Fibroblast of skin of abdomen (primary cell): ENCODE results near the gene GLRX2. TPM values are rescaled to one million over a fixed set of nuclear protein-coding genes. Genes with fewer than 3 reads are reported as not detected.
A peak's percentile ranks its signal among the peaks of the same experiment; 100 is the strongest.
"Not testable (repeated sequence)": the region's sequence is repeated elsewhere in the genome, so short reads cannot be mapped to it uniquely, and the experiment has no call there.

Experiments
- DNase-seq: peaks from one replicate; pipeline ENCODE4 v3.0.0-alpha.2; 2013
- polyA plus RNA-seq, 2 experiments: library from polyadenylated mRNA; unstranded; fragments of 120-200 nt; gene quantifications; one replicate each; pipeline ENCODE4 v1.2.1, GENCODE V29; 2013; ENCODE audit not compliant: insufficient read length in 2 of 2

GLRX2 gene, protein sequence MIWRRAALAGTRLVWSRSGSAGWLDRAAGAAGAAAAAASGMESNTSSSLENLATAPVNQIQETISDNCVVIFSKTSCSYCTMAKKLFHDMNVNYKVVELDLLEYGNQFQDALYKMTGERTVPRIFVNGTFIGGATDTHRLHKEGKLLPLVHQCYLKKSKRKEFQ
- 23.9 TPM for polyA plus RNA-seq (2013, experiment 1 of 2; ENCODE audit: insufficient read length)
- polyA plus RNA-seq (2013, experiment 2 of 2; ENCODE audit: insufficient read length), result 21.9 TPM

DNA sequence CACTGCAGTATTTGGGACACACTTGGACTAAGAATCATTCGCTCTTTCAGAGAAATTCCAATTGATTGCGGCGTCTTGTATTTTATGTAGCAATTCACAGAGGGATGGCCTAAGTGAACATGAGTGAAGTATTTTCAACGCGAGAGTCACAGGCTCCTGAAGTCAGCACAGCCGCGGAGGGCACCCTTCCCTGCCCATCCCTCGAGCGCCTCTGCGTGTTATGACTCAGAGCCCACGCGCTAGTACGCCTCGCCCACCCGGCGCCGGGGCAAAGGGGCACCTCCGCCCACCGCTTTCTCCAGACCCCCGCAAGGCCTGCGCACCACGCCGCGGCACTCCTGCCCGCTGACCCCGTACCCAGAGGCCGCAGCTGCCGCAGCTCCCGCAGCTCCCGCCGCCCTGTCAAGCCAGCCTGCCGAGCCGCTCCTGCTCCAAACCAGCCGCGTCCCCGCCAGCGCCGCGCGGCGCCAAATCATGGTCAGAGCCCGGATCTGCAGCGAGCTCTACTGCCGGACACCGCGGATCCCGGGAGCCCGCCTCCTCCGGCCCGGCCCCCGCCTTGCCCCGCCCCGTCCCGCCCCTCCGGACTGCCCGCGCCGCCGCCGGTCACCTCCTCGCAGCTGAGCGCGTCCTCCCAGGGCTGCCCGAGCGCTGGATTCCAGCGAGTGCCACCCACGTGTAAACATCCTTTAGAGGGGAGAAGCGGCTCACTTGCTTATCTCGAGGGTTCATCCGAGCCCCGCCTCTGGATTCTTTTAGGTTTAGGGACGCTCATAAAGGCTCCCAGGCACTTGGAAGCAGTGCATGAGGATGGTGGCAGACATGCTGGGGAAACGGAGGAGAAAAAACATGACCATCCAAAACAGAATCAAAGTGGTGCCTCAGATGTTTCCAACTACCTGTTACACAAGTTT lies at the start of gene GLRX2:
Gene GLRX2 (minus strand): TSS at position 508 of the 914 bp plus-strand sequence. CDS start 32 bp downstream, at position 476.
- peak; percentile 86 for DNase-seq

DNA sequence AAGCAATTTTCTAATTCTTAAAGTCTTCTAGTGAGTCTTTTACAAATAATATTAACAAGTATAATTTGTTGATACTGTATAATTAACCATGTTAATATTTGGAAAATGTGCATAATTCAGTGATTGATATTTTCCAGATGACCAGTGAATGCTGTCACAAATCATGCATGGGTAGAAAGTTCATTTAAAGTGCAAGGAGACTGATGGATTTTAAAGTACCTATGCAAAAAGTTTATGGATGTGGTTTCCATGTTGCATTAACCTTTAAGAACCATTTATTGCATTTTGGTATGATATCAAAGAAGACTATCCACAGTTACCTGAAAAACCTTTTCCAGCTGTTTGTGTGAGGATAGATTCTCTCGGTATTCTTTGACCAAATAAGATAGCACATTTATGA lies 39.8 kb upstream of the GLRX2 start:
- DNase-seq, result no peak

DNA sequence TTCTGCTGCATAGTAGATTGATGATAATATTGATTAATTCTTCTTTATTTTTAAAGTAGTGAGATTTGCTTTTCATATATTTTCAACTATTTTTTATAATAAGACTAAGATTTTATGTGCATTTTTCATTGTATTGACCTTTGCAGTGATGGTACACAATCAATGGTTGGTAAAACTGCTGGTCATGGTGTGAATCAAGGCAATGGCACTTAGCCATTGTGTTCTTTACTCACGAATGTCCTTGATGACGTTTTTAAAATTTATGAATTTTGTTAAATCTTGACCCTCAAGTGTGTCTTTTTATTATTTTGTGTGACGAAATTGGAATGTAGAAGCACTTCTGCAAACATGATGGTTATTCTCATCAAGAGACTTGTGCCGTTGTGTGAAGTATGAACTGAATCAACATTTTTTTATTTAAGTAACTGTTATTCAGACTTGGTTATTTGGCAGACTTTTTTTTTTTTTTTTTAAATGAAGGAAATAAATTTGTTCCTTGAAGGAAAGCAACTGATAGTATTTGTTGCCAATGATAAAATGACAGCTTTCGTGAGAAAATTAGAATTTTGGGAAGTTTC lies 39.2 kb upstream of the GLRX2 start:
- no peak for DNase-seq

DNA sequence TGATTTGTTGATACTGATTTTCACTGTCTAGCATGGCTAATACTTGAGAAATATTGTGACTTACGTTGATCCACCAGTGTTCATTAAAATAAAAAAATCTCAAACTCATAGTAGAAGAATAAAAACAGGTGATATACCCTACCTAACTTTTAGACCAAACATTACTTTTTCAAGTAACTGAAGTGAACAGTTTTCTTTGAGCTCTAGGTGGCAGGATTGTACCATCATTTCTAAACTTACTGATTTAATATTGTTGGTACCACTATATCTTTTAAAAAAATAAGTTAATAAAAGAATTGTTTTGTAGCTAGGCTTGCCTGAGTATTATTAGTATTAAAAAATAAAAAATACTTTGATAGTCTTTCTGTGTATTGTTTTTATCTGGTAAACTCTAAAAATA lies 38.1 kb upstream of the GLRX2 start:
- DNase-seq, result no peak

DNA sequence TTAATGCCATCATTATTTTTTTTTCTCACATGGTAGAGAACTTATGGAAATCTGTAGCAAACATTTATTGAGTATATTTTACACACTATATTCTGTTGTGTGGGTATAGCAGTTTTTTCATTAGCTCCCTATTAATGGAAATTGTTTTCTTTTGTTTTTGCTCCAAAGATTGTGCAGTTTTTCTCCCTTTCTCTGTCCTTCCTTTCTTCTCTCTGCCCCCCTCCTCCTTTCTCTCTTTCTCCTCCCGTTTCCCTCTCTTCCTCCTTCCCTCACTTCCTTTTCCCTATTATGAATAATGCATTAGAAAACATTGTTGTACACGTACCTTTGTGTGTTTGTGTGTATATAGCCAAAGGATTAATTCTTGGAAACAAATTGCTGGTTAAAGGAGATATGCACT lies 37.2 kb upstream of the GLRX2 start:
- no peak for DNase-seq

DNA sequence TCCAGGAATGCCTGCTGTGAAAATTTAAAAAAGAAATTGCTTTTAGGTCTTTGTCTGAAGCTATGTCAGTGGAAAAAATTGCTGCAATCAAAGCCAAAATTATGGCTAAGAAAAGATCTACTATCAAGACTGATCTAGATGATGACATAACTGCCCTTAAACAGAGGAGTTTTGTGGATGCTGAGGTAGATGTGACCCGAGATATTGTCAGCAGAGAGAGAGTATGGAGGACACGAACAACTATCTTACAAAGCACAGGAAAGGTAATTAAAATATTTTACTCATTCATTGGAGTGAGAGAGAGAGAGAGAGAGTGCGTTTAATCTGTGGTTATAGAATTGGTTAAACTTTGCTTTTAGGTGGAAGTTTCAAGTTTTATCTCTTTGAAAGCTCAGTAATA lies 36.6 kb upstream of the GLRX2 start:
- no peak for DNase-seq

DNA sequence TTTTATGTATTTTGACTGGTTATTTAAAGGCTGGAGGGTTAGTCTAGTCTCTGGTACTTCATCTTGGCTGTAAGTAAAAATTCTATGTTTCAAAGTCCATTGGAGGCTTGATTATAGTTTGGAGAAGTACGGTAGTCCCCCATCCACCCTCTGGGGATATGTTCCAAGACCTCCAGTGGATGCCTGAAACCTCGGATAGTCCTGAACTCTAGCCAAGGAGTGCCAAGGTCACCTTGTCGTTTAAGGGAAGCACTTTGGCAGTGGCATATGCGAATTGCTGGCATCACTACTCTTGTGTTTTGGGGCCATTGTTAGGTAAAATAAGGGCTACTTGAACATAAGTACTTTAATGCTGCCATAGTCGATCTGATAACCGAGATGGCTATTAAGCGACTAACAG lies 35.0 kb upstream of the GLRX2 start:
- DNase-seq, result no peak

DNA sequence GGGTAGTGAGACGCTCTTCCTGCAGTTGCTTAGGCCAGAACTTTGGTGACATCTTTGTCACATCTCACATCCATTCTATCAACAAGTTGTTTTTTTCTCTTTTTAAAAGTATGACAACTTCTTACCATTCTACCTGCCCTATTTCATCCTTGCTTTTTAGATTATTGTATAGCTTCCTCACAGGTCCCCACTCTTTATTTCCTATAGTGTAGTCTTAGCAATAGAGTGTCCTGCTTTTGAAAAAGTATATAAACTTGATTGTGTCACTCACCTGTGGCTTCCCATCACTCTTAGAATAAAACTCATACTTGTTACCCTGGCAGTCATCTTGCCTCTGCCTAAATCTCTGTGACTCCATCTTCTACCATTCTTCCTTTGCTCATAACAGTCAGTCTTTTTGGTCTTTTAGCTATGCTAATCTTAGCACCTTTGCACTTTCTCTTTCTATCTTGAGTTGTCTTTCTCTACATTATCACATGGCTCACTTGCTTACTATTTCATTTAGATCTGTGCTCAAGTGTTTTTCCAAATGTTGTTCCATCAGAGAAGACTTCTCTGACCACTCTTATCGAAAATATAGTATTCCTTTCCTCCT lies 26.1 kb upstream of the GLRX2 start:
- DNase-seq, result no peak

DNA sequence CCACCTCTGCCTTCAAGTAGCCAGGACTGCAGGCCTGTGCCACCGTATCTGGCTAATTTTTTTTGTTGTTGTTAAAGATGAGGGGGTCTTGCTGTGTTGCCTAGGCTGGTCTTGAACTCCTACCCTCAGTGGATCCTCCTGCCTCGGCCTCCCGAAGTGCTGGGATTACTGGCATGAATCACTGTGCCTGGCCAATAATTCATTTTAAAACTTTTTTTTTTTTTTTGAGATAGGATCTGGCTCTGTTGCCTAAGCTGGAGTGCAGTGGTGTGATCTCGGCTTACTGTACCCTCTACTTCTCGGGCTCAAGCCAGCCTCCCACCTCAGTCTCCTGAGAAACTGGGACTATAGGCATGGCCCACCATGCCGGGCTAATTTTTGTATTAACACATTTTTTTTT lies 20.2 kb upstream of the GLRX2 start:
- no peak for DNase-seq

DNA sequence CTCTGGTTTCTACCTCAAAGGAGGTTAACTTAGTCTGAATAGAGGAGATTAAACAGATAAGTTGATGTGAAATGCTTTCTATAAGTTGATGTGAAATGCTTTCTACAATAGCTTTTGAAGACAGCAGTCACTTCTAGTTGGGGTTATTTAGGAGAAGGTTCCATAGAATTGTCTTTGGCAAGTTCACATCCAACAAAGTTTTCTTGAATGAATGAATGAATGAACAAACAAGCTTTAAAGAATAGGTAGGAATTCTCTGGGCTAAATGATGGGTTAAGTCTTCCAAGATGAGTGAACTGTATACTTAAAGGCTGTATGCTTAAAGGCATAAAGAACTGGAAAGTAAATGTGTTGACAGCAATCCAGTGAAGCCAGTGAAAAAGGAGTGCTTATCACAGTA lies 18.5 kb upstream of the GLRX2 start:
- DNase-seq, result no peak

DNA sequence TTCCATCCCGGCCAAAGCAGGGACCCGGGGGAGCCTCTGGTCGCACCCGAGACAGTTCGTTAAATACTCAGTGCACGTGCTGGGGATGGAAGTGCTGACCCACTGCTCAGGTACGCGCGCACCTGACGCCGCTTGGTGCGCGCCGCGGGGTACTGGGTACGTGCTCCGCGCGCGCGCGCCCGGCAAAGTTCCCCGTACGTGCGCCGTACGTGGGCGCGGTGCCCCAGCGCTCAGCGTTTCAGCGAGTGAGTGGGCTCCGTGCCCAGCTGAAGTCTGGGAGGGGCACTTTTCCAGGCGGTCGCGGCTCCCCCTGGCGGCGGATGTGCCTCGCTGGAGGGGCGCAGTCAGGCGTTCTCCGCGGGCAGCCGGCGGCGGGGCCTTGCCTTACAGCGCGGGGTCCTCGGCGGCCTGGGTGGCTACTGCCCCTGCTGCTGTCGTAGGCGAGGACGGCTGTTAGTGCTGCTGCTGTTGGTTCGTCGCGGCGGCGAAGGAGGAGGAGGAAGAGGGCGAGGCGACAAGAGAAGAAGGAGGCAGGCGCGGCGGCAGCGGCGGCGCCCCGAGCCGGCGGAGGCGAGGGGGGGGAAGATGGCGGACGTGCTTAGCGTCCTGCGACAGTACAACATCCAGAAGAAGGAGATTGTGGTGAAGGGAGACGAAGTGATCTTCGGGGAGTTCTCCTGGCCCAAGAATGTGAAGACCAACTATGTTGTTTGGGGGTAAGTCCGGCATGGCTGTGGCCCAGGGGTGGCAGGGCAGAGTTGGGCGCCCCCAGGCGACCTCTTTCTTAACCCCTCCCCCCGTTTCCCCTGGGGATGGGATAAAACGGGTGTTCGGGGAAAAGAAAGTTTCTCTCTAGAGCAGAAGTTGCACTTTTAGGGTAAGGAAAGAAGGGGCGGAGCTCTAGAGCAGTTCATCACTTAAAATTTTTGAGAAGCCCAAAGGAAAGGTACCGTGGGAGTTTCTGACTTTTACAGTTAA lies 16.7 kb upstream of the GLRX2 start, which contains the start of gene CDC73:
Gene CDC73 (plus strand): TSS at position 416 of the 978 bp plus-strand sequence. CDS start 170 bp downstream, at position 586.
- peak; percentile 97 for DNase-seq

DNA sequence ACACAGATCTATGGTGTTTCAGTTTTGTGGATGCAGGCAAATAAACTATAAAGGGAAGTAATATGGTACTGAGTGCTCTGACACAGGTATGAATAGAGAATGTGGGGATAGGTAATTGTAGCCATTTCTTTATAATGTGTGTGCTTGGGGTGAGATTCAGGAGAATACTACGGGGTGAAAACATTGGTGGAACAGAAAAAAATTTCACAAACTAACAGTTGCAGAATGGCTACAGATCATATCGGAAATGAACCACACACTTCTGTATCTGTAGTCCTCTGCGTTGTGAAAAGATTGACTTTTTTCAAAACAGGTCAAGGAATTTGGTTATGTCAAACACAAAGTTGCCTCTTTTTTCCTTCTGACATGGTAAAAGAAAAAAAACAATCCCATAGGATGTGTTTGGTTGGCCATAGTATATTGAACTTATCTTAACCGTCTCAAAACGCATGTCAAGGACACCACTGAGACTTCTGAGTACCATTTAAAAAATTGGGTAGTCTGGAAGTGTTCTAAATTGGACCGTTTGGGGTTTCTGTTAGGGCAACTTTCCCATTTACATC lies 15.5 kb upstream of the GLRX2 start:
- DNase-seq, result no peak

DNA sequence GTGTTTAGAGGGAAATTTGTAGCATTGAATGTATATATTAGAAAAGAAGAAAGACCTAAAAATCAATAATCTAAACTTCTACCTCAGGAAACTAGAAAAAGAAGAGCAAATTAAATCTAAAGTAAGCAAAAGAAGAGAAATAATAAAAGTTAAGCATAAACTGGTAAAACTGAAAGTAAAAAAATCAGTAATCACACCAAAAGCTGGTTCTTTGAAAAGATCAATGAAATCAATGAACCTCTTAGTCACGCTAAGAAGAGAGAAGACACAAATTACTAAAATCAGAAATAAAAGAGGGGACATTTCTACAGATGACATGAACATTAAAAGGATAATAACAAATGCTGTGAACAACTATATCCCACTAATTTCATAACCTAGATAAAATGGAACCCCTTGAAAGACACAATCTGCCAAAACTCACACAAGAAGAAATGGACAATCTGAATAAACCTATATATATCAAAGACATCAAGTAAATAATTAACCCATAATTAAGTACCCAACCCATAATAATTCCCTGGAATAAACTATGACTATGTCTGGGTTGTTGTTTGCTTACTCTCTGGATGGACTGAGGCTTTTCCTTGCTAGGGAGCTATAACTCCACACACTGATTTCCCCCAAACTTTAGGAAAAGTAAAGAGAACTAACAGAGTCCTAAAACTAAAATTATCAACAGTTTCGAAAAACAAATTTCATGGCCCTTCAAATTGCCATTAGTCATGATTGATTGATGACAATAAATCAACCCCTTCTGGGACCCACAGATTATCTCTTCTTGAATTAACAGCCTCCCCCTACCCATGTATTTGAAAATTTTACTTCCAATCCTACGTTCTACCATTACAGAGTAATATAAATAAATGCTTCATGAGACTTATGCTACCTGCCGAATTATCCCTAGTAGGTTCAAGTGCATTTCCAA lies 13.9 kb upstream of the GLRX2 start:
- DNase-seq, result no peak

DNA sequence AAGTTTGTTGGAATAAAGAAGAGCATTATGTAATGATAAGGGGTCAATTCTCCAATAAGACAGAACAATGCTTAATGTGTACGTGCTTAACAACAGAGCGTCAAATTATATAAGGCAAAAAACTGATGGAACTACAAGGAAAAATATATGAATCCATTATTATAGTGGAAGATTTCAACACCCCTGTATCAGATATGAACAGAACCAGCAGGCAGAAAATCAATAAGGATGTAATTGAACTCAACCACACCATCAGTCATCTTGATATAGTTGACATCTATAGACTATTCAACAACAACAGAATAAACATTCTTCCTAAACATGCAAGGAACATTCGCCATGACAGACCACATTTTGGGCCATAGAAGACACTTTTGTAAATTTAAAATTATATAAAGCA lies 13.0 kb upstream of the GLRX2 start:
- no peak for DNase-seq

DNA sequence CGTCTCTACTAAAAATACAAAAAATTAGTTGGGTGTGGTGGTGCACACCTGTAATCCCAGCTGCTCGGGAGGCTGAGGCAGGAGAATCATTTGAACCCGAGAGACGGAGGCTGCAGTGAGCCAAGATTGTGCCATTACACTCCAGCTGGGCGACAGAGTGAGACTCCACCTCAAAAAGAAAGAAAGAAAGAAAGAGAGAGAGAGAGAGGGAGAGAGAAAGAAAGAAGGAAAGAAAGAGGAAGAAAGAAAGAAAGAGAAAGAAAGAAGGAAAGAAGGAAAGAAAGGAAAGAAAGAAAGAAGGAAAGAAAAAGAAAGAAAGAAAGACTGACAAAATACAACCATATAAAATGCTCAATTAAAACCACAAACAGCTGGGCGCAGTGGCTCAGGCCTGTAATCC lies 12.0 kb upstream of the GLRX2 start:
- not testable (repeated sequence) for DNase-seq

DNA sequence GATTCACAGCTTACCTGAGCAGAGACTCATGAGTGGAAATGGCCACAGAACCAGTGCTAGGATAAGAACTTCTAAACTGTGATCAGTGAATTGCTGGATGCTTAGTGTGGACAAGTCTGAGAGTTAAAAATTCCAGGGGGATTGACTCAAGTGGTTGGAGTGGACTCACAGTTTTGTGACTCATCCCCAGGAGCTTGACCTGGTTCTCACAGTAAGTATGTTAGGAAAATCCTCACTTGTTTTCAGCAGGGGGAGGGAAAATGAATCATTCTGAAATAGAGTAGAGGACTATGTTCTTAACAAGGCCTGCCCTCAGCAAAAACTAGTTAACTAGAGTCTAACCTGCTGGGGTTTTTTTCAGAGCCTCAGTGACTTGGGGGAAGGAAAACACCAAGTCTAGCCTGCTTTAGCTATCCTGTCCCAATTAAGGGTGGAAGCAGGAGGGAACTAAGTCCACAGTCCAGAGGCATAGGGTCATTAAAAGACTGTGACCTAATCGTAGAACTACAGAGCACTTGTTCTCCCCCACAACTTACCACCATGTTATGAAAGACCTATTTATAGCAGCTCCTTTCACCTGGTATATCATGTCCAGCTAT lies 10.5 kb upstream of the GLRX2 start:
- DNase-seq, result peak; percentile 97

DNA sequence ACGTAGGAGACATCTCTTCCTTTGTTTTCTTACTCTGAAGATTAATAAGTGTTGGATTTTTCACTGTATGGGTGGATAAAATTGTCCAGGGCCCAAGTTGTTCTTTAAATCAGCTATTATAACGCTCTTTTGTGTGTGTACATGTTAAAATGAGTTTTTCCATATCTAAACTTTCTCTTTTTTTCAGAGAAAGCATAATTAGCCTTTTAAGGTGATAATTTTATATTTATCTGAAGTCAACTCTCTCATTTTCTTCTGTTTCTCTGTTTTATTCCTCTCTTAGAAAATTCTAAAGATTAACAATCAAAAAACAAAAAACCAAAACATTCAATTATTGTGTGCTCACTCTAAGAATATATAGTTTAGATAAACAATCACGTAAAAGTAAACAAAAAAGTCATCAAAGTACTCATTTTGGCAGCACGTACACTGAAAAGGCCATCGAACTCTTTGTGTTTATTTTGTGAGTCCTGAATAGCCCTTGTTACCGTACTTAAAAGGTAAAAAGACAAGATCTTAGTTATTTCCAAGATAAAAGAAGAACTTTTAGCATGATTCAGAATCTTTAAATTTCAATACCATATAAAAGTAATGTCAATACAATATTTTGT lies 9.4 kb upstream of the GLRX2 start:
- no peak for DNase-seq

DNA sequence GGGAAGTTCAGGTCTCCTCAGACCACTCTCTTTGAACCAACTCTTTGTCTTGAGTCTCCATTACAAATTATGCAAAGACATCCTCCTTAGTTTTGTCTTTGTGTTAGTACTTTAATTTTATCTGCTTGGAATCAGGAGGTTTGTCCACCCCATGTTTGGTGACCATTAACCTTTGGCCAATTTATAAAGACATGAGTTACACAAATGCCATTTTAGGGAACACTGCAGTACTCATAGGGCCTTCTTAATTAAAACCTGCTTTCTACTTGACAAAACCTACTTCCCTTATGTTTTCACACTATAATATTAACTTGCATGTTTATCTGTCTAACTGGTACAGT lies 8.7 kb upstream of the GLRX2 start:
- DNase-seq, result no peak

DNA sequence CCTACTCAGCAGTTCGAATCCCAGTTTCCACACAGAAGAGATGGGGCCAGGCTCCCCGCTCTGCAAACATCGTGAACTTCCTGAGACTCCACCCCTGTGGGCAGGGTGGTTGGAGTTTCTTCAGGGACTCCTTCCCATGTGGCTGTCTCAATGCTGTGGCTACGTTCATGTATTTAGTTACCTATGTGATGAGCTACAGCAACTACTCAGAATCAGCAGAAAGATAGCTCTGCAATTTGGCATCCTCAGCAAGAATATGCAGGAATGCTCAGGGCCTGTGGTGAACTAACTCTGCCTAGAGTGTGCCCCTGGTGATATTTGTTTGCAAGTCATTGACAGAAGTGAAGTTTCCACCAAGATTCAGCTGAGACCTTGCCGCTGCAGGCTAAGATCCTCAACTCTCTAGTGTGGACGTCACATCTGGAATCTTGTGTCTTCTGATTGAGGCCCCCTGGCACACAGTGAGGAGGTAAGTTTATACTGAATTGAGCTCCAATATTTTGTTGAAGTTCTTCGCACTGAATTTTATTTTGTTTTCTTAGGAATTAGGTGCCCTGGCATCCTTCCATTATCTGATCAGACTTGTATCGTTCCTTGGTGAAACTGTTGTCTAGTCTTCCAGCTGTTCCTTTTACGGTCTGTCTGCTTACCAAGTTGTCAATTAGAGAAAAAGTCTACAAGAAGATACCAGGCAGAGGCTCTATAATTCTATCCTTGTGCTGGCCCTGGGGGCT lies 8.2 kb upstream of the GLRX2 start:
- DNase-seq, result no peak
